Activated CD8-positive, alpha-beta memory T cell treated with anti-CD3 and anti-CD28 coated beads, Interleukin-2, amount 50 U/mL, for 1 hour (primary cell): ENCODE data around the gene USP43.

ENCODE experiments used
- DNase-seq: peaks from one replicate; pipeline ENCODE4 v3.0.0-alpha.2; 2020; ENCODE audit errors: extremely low read depth

USP43 gene

DNA sequence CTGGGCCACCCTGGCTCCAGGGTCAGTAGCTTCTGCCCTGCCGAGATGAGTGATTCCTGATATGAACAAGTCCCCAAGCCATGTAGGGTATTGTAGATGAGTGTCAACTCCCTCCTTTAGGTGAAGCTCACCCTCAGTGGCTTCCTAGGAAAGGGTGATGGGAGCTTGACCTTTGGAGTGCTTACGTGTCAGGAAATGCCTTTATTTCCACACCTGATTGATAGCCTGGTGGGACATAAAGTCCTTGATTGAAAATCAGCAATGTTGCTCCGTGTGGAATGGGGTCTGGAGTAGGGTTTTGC, 58.4 kb downstream of the USP43 start:
- no peak for DNase-seq

DNA sequence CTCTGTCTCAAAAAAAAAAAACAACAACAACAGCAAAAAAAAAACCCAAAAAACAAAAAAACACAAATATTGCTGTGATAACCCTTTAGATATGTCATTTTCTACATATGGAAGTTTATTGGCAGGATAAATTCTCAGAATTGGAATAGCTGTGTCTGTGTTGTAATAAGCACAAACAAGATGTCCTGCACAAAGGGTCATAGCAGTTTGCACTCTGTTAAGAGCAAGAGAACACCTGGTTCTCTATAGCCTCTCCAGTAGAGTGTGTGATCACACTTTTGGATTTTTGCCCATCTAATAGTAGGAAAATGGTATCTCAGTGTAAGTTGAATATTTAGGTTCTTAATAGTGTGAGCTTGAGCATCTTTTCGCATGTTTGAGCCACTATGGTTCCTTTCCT, 60.4 kb downstream of the USP43 start:
- no peak for DNase-seq

DNA sequence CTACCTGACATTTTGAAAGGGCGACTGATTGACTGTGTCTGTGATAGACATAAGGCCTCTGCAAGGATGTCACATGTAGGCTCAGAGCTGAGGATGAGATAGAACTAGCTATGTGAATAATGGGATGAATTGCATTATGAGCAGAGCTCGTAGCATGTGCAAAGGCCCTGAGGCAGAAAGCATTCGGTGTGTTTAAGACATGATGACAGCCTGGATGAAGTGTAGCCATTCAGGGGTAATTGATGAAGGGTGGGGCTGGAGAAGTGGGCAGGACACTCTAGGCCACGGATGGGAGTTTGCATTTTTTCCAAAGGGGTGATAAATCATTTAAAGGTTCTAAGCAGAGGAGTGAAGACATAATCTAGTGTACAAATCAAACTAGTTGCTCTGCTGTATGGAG, 62.6 kb downstream of the USP43 start:
- no peak for DNase-seq

DNA sequence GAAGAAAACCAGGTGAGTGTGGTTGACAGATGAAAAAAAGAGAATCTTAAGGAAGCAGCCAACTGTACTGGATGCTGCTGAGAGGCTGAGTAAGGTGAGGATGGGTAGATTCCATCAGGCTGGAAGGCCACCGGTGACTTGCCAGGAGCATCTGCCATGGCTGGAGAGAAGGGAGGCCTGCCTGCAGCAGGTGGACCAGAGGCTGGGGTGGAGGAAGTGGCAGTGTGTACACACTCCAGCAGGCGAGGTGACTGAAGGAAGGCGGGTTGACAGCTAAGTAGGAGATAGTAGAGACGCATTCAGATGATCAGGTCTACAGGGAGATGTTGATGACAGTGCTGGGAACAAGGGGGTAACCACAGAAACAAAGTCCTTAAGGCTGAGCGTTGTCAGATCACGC, 69.5 kb downstream of the USP43 start:
- no peak for DNase-seq

DNA sequence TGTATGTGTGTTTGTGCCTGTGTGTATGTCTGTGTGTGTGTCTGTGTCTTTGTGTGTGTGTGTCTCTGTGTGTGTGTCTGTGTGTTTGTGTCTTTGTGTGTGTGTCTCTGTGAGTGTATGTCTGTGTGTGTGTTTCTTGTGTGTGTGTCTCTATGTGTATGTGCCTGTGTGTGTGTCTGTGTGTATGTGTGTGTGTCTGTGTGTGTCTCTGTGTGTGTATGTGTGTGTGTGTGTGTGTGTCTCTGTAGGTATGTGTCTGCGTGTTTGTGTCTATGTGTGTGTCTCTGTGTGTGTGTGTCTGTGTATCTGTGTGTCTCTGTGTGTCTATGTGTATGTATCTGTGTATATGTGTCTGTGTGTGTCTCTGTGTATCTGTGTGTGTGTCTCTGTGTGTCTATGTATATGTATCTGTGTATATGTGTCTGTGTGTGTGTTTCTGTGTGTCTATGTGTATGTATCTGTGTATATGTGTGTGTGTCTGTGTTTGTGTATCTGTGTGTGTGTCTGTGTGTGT, 70.2 kb downstream of the USP43 start:
- DNase-seq, result no peak

DNA sequence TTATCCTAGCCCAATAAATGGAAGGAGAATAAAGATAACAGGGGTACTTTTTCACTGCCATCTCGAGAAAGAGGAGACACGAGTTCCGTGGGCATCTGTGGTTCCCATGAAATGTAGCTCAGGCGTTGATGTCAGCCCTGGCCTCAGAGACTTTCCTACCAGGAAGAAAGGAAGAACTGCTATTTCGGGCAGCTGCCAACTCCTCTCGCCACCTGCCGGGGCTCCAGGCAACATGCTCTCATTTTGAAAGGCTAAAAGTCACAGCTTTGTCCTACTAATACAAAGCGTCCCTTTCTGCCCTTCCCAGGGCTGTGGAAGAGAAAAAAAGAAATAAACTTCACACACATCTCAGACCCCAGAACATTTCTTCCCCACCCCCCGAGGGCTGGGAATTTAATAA, 80.3 kb downstream of the USP43 start:
- no peak for DNase-seq

DNA sequence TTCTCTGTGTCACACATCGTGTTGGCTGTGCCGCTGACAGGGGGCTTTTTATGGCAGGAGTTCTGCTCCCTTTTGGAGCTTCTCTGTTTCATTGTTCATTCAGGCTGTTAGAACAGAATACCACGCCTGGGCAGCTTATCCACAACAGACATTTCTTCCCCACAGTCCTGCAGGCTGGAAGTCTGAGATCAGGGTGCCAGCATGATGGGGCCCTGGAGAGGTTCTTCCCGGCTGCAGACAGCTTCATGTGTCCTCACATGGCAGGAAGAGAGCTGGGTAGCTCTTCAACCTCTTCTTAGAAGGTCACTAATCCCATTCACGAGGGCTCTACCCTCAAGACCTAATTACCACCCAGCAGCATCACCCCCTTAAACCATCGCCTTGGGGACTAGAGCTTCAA, 81.0 kb downstream of the USP43 start:
- DNase-seq, result no peak

DNA sequence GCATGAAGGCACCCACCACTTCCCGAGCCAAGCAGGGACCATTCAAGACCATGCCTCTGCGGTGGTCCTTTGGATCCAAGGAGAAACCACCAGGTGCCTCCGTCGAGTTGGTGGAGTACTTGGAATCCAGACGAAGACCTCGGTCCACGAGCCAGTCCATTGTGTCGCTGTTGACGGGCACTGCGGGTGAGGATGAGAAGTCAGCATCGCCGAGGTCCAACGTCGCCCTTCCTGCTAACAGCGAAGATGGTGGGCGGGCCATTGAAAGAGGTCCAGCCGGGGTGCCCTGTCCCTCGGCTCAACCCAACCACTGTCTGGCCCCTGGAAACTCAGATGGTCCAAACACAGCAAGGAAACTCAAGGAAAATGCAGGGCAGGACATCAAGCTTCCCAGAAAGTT, 82.7 kb downstream of the USP43 start:
- DNase-seq, result no peak

DNA sequence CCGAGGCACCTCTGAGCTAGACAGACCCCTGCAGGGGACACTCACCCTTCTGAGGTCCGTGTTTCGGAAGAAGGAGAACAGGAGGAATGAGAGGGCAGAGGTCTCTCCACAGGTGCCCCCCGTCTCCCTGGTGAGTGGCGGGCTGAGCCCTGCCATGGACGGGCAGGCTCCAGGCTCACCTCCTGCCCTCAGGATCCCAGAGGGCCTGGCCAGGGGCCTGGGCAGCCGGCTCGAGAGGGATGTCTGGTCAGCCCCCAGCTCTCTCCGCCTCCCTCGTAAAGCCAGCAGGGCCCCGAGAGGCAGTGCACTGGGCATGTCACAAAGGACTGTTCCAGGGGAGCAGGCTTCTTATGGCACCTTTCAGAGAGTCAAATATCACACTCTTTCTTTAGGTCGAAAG, 83.2 kb downstream of the USP43 start:
- DNase-seq, result no peak

DNA sequence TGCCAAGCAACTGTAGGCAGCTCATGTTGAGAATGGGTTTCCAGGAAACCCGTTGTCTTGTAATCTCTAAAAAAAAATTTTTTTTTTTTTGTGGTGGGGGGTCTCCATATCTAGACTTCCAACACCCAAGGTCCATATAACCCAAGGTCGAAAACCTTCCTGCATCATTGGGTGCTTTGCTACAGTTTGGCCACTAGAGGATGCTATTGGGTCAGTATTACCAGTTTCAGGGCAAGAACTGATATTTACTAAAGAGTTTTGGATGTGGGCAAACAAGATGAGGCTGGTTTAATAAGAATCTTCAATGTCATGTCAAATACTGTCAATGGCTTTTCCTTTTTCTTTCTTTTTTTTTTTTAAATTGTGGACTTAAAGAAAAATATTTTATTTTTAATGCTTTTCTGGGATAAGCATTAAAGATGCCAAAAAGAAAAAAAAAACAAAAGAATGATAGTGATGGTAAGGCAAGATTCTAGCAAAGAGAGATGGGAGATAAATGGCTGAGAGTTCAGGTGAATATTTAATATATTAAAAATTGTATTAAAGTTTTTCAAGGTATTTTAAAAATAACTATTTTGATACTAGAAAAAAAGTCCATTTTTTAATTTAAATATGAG, 83.8 kb downstream of the USP43 start:
- no peak for DNase-seq

DNA sequence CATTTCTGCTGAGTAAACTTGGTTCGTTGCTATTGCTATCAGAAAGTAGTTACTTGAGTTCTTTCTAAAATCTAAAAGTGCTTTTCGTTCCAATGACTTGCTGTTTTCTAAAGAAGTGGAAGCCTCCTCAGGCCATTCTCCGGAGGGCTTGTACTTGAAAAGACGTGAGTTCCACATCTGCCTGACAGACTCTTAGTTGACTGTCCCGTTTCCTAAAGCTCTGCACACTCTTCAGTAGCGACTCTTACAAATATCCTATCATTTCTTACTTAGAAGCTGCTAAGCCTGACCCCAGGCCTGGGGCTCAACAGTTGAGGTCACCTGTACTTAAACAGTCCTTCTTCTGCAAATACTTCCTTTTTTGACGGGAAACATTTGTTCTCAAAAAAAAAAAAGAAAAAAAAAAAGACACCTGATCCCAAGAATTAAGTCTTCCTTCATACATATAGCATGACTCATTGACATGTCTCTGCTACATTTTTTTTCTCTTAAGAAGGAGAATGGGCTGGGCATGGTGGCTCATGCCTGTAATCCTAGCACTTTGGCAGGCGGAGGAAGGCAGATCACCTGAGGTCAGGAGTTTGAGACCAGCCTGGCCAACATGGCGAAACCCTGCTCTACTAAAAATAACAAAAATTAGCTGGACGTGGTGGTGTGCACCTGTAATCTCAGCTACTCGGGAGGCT, 84.6 kb downstream of the USP43 start:
- DNase-seq, result no peak

DNA sequence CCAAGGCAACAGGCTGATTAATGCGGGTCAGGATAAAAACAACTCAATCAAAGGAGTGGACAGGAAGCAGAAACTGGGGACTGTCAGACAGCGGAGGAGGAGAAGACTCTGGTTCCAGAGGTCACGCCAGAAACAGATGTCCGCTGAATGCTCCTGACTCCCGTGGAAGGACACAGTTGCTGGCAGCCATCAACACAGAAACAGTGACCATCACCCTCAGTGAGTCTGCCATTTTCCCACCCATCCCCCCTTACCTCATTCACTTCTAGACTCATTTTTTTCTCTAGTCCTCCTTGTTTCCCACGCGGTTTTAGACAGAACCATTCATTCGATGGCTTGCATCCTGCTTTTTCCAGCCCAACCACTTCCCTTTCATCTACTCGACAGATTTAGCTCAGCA, 105.2 kb downstream of the USP43 start:
- no peak for DNase-seq

DNA sequence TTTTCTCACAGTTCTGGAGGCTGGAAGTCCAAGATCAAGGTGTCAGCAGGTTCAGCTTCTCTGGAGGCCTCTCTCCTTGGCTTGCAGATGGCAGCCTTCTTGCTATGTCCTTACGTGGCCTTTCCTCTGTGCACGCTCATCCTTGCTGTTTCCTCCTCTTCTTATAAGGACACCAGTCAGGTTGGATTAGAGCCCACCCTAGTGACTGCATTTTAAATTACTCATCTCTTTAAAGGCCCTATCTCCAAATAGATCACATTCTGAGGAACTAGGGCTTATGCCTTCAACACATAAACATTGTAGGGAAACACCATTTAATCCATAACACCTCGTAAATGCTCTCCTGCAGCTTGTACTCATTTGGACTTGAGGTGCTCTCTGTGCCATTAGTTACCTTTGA, 109.8 kb downstream of the USP43 start:
- no peak for DNase-seq

DNA sequence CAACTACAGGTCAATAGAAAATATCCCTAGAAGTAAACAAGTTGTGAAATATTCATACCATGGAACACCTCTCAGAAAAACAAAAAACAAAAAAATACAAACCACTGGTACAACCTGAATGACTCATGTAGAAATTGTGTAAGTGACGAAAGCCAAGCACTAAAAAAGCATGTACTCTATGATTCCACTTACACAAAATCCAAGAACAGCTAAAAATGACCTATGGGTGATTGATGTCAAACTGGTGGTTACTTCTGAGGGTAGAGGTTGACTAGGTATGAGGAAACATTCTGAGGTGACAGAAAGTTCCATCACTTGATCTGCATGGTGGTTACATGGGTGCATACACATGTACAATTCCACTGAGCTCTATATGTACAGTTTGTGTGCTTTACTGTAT, 114.9 kb downstream of the USP43 start:
- DNase-seq, result no peak

DNA sequence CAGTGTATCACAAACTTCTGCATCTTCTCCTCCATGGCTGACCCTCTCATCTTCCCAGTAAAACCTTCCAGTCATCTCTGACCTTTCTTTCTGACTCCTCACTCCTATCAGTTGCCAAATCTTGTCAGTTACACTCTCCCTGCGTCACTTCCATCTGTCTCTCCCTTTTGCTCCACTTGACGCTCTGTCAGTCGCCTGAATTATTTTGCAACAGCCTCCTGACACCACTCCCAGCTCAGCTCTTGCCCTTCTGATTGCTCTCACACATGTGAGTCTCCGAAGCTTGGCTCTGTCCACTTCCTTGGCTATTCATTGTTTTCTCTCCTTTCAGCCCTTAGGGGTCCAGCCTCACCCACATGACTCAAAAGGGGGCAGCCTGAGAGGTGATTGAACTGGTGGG, 118.3 kb downstream of the USP43 start:
- DNase-seq, result no peak

DNA sequence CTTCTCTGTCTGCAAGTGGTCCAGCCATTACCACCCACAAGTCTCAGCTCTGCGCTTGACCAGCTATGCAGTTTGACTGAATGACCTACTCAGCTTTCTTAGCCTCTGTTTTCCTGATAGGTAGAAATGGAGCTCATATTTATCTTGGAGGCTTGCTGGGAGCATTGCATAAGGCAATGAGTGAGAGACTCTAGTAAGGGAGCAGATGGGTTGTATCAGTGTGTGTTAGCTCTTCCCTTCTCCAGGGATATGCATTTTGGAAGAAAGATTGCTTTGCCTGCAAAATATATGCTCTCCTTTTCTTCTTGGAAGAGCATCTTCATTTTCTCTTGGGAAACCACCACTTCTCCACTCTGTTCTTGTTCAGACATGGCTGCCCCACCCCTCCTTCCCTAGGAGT, 120.0 kb downstream of the USP43 start:
- DNase-seq, result no peak

DNA sequence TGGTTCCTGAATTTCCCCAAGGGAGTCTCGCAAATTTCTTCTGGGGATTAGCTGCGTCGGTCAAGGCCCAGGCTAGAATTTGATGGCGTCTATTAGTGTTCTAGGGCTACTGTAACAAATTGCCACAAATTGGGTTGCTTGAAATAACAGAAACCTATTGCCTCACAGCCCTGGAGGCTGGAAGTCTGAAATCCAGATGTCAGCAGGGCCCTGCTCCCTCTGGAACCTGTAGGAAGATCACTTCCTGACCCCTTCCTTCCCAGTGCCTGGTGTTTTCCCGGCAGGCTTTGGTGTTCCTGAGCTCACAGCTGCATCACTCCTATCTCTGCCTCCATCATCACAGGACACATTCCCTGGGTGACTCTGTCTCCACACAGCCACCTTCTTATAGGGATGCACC, 121.7 kb downstream of the USP43 start:
- no peak for DNase-seq

DNA sequence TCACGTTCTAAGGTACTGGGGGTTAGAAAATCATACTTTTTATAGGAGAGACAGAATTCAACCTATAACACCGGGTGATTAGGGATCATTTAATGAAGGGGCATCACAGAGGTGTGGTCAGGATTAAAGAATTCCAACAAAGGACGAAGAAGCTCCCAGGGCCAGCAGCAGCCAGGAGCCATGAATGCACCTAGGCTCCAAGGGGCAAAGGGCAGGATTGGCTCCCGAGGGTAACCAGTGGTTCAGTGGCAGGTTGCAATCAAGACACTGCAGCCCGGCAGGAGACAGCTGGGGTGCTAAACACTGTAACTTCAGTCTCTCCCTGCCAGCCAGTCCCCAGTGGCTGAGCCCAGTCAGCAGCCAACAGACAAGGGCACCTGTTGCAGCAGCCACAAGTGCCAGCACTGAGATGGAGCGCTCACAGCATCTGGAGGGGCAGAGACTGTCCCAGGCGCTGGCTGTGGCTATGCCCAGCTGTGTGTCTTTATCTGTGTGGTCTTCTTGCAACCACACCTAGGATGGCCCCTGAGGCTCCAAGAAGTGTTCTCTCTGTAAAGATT, 122.2 kb downstream of the USP43 start:
- no peak for DNase-seq

DNA sequence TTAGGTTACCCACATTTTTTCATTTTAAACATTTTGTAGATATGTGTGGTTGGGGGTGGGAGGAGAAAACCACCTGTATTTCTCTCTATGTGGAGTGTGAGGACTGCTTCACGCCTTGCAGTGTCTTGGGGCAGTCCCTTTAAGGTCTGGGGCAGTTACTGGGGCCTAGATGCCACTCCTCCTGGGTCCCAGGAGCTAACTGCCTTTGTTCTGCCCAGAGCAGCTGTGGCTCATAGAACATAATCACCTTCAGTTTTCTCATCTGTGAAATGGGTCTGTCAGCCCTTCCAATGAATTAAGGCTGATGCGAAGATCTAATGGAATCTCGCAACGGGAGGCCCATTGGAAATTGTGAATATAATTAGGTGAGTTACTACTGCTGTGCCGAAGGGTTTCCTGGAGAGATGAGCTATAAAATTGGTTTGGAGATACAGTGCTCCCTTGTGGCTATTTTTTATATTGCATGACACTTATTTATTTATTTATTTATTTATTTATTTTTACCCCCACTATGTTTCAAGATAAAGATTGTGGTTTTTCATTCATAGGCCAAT, 123.1 kb downstream of the USP43 start:
- DNase-seq, result no peak

DNA sequence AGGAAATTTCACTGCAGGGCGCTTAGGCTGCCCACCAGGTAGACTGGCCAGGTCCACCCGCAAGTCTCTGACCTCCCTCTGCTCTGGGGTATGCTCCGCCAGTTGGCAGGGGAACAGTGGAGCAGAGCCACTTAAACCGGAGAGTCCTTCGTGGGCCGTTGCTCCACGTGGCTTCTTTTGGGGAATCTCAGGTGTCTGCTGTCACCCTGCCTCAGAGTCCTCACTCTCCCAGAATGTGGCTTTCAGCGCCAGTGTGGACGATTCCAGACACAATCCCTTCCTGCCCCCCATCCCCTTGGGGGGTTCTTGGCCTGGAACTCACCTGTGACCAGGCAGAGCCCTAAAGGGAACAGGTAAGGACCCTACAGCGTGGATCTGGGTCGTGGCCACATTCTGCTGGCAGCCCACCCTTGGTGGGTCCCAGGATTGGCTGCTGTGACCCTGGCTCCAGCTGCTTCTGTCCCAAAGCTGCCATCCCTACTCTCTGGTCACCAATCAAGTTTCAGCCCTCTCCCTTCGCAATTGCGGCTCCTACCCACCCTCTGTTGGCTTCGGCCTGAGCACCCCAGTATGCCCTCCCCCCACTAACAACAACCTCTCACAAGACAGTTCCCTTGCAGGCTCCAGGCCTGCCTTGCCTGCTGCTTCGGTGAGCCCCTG, 123.8 kb downstream of the USP43 start:
- no peak for DNase-seq

DNA sequence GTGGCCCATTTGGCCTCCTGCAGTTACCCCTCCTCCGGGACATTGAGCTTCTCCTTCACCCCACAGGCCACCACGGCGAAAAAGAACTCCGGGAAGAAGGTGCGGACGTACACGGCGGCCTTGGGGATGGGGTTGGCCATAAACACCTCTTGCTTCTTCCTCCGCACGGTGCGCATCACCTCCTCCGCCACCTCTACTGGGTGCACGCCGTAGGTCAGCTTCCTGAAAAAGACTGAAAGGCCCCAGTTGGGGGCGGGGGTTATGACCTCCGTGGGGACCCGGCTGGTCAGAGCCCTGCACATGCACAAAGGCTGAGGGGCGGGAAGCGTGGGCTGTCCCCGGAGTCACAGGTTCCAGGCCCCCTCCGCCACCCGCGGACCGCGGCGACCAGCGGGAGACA, 126.1 kb downstream of the USP43 start:
- no peak for DNase-seq

DNA sequence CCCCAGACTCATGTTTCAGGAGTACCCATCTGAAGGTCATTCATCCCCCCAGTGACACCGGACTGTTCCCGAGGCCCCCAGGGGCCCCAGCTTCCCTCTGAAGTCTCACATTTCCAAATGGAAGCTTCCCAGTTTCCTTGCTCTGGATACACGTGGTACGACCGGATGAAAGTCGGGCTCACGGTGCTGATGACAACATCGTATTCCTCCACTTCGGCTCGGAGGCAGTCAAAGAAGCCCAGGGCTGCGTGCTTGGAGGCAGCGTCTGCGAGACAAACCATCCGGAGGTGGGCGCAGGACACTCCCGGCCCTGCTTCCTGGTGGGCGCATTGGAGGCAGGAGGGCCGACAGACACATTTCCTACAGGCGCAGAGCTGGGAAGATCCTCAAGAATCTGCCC, 127.3 kb downstream of the USP43 start:
- DNase-seq, result no peak

DNA sequence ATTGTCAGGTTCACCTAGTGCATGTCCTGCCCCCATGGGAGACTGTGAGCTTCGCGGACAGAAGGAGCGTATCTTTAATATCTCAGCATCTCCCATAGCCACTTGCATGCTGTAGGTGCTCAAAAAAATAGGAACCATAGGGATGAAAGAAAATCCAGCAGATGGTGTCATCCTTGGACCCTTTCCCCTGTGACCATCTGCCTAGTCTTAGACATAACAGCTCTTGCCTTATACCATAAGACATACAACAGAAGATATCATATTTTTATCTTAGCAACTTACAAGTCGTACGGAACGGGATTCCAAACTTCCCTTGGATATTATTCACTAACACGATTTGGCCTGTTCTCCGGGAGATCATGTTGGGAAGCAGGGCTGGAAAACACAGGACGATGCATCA, 131.6 kb downstream of the USP43 start:
- no peak for DNase-seq
